MM.1S (cell line): ENCODE data around the gene STXBP1.

Experiments used
- DNase-seq: peaks from one replicate; pipeline ENCODE4 v3.0.0-alpha.2; 2015
- H2AFZ ChIP-seq: fragments of 300-600 bp; sonication (generic); 2 replicates; pipeline ENCODE4 v1.6.0; 2016; ENCODE audit warnings: antibody characterized with exemption, low read length
- H3F3A ChIP-seq: fragments of 300-600 bp; sonication (generic); 2 replicates; pipeline ENCODE4 v1.6.1; 2016; ENCODE audit warnings: mild to moderate bottlenecking, antibody characterized with exemption, low read length, moderate library complexity, mixed read lengths; ENCODE audit not compliant: insufficient read depth
- H3K27ac ChIP-seq: fragments of 300-600 bp; sonication (generic); 2 replicates; pipeline ENCODE4 v1.5.1; 2016; ENCODE audit warnings: mild to moderate bottlenecking, low read length
- H3K27me3 ChIP-seq: fragments of 300-600 bp; sonication (generic); replicated peaks from 2 replicates; pipeline ENCODE4 v1.6.0; 2016; ENCODE audit warnings: low read length; ENCODE audit not compliant: insufficient read depth
- H3K36me3 ChIP-seq: fragments of 300-600 bp; sonication (generic); replicated peaks from 2 replicates; pipeline ENCODE4 v1.6.1; 2016; ENCODE audit warnings: mild to moderate bottlenecking, low read length, mixed read lengths; ENCODE audit not compliant: insufficient read depth
- H3K4me1 ChIP-seq: fragments of 300-600 bp; sonication (generic); 2 replicates; pipeline ENCODE4 v1.6.1; 2016; ENCODE audit warnings: low read length, mixed read lengths
- H3K4me2 ChIP-seq: fragments of 300-600 bp; sonication (generic); 2 replicates; pipeline ENCODE4 v1.6.0; 2016; ENCODE audit warnings: low read depth, low read length
- H3K4me3 ChIP-seq: fragments of 300-600 bp; sonication (generic); 2 replicates; pipeline ENCODE4 v1.5.1; 2016; ENCODE audit warnings: low read length, mixed read lengths
- H3K79me2 ChIP-seq: fragments of 300-600 bp; sonication (generic); 2 replicates; pipeline ENCODE4 v1.6.1; 2016; ENCODE audit warnings: mixed run types, low read length, mixed read lengths
- H3K9ac ChIP-seq: fragments of 300-600 bp; sonication (generic); 2 replicates; pipeline ENCODE4 v1.6.1; 2016; ENCODE audit warnings: low read length, mixed read lengths
- H3K9me2 ChIP-seq: fragments of 300-600 bp; sonication (generic); replicated peaks from 2 replicates; pipeline ENCODE4 v1.6.1; 2016; ENCODE audit warnings: mild to moderate bottlenecking, low read length, mixed read lengths; ENCODE audit not compliant: insufficient read depth
- H3K9me3 ChIP-seq: fragments of 300-600 bp; sonication (generic); replicated peaks from 2 replicates; pipeline ENCODE4 v1.6.1; 2016; ENCODE audit warnings: mild to moderate bottlenecking, low read length, mixed read lengths; ENCODE audit not compliant: insufficient read depth
- H4K20me1 ChIP-seq: fragments of 300-600 bp; sonication (generic); 2 replicates; pipeline ENCODE4 v1.6.1; 2016; ENCODE audit warnings: mild to moderate bottlenecking, low read length, moderate library complexity, mixed read lengths; ENCODE audit not compliant: insufficient read depth
- CTCF ChIP-seq: fragments of 300-600 bp; sonication (generic); IDR thresholded peaks from 2 replicates; pipeline ENCODE4 v1.5.1; 2016; ENCODE audit warnings: antibody characterized with exemption, low read length, mixed read lengths
- EZH2 ChIP-seq: fragments of 300-600 bp; sonication (generic); optimal IDR thresholded peaks from 2 replicates; pipeline ENCODE3; 2017; ENCODE audit warnings: low read depth, mild to moderate bottlenecking, antibody characterized with exemption, low read length, mixed read lengths
- EZH2phosphoT487 ChIP-seq: fragments of 300-600 bp; sonication (generic); IDR thresholded peaks from 2 replicates; pipeline ENCODE4 v1.6.1; 2018; ENCODE audit warnings: antibody characterized with exemption, low read length

The STXBP1 gene

GRCh38 chr9:127720031-127720864 lies 108.2 kb downstream of the STXBP1 start:
- H3K9ac ChIP-seq, result no peak overlapping the region
- no peak for DNase-seq
- no peaks in the 10 kb centered on the region for H3K79me2 ChIP-seq
- H2AFZ ChIP-seq, result no peak overlapping the region
- no peaks in the 10 kb centered on the region for H3K9me3 ChIP-seq
- no peak overlapping the region for H3K4me3 ChIP-seq
- peaks cover 8% of the 10 kb centered on the region; the same call in 1 of the 2 replicates for H3K27me3 ChIP-seq
- H3K4me1 ChIP-seq, result no peaks in the 10 kb centered on the region
- no peak overlapping the region for H3K27ac ChIP-seq
- no peaks in the 10 kb centered on the region for H3F3A ChIP-seq
- H3K36me3 ChIP-seq, result no peaks in the 10 kb centered on the region
- no peak overlapping the region for H3K4me2 ChIP-seq
- TF ChIP-seq CTCF, result no peak
- no peak for TF ChIP-seq EZH2phosphoT487
- TF ChIP-seq EZH2, result no peak
- no peaks in the 10 kb centered on the region for H3K9me2 ChIP-seq
- H4K20me1 ChIP-seq, result no peaks in the 10 kb centered on the region

- Histone ChIP-seq H3K9me2 (no peaks in the 10 kb centered on the region), H3K9me3 (no peaks in the 10 kb centered on the region), H3K36me3 (no peaks in the 10 kb centered on the region), H3K4me2 (no peak overlapping the region), H3F3A (no peaks in the 10 kb centered on the region), H3K4me1 (no peaks in the 10 kb centered on the region), H3K9ac (no peak overlapping the region), H3K27ac (no peak overlapping the region), H3K4me3 (no peak overlapping the region), H4K20me1 (no peaks in the 10 kb centered on the region), H2AFZ (no peak overlapping the region), H3K27me3 (peaks cover 8% of the 10 kb centered on the region; the same call in 1 of the 2 replicates), H3K79me2 (no peaks in the 10 kb centered on the region)
- DNase-seq, result no peak
- TF ChIP-seq CTCF (no peak), EZH2phosphoT487 (no peak), EZH2 (no peak)
Measured at GRCh38 chr9:127720865-127721227, 108.8 kb downstream of the STXBP1 start.

DNA sequence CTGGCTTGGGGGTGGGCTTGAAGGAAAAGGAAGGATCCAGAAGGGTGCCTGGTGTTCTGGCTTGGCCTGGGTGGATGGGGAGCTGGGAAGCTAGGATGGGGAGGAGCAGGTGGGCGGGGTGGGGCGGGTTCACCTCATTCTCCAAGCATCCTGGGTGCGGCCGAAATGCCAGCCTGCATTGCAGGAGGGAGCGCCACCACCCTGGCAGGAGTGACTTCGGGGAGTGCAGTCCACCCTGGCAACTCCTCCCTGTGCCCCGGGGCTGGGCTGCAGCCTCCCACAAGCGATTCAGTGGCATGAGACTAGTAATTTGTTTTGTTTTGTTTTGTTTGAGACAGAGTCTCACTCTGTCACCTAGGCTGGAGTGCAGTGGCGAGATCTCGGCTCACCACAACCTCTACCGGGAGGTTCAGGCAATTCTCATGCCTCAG lies 109.3 kb downstream of the STXBP1 start:
- H2AFZ ChIP-seq, result no peak overlapping the region
- no peaks in the 10 kb centered on the region for H3K36me3 ChIP-seq
- H3K9ac ChIP-seq, result no peak overlapping the region
- no peaks in the 10 kb centered on the region for H3K79me2 ChIP-seq
- H3K9me3 ChIP-seq, result no peaks in the 10 kb centered on the region
- no peaks in the 10 kb centered on the region for H3F3A ChIP-seq
- H3K4me1 ChIP-seq, result no peaks in the 10 kb centered on the region
- H3K4me3 ChIP-seq, result no peak overlapping the region
- no peaks in the 10 kb centered on the region for H4K20me1 ChIP-seq
- H3K27me3 ChIP-seq, result peaks cover 8% of the 10 kb centered on the region; the same call in 1 of the 2 replicates
- no peaks in the 10 kb centered on the region for H3K9me2 ChIP-seq
- no peak for TF ChIP-seq EZH2phosphoT487
- TF ChIP-seq EZH2, result no peak
- no peak for TF ChIP-seq CTCF
- no peak overlapping the region for H3K27ac ChIP-seq
- no peak for DNase-seq
- H3K4me2 ChIP-seq, result no peak overlapping the region
